Gastroesophageal sphincter (tissue), 3 donors: ENCODE results near the gene LHX6.

ENCODE experiments used
- EP300 ChIP-seq: sonication (generic); formaldehyde crosslinking; IDR thresholded peaks from one replicate; pipeline ENCODE4 v1.6.1; 2017; ENCODE audit warnings: antibody characterized with exemption, mild to moderate bottlenecking
- POLR2A ChIP-seq, 2 donors: fragments of 450-650 bp; IDR thresholded peaks; one replicate each; pipeline ENCODE4 v1.6.1; 2017; ENCODE audit warnings: antibody characterized with exemption in 2 of 2, mild to moderate bottlenecking in 2 of 2, moderate library complexity in 1 of 2
- POLR2AphosphoS5 ChIP-seq: sonication (generic); formaldehyde crosslinking; IDR thresholded peaks from one replicate; pipeline ENCODE4 v1.6.1; 2017; ENCODE audit warnings: antibody characterized with exemption
- TF ChIP-seq, protein P1 (sequence below), 4 experiments: fragments of 200-600 bp in 2 of 4; fragments of 450-650 bp in 2 of 4; sonication (generic) in 1 of 4; IDR thresholded peaks; one replicate each; pipeline ENCODE4 v1.5.1; 2017 to 2019; ENCODE audit warnings: antibody characterized with exemption in 4 of 4, mild to moderate bottlenecking in 2 of 4, moderate library complexity in 2 of 4

DNA sequence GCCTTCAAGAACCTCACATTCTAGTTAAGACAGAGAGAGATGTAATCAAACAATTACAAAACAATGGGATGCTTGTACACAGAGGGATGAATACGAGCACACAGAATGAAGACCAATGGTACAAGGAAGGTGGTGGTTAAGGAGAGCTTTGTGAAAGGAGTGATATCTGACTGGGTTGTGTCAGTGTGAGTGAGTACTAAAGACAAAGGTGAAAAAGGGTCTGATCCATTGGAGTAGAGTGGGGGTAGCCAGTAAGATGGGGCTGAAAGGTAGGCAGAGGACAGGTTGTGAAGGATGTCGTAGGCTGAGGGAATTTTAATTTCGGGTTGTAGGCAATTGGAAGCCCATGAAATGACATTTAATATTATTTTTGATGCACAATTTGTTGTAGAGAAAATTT is 26.0 kb upstream of the LHX6 start:
- TF ChIP-seq, protein P1, sequence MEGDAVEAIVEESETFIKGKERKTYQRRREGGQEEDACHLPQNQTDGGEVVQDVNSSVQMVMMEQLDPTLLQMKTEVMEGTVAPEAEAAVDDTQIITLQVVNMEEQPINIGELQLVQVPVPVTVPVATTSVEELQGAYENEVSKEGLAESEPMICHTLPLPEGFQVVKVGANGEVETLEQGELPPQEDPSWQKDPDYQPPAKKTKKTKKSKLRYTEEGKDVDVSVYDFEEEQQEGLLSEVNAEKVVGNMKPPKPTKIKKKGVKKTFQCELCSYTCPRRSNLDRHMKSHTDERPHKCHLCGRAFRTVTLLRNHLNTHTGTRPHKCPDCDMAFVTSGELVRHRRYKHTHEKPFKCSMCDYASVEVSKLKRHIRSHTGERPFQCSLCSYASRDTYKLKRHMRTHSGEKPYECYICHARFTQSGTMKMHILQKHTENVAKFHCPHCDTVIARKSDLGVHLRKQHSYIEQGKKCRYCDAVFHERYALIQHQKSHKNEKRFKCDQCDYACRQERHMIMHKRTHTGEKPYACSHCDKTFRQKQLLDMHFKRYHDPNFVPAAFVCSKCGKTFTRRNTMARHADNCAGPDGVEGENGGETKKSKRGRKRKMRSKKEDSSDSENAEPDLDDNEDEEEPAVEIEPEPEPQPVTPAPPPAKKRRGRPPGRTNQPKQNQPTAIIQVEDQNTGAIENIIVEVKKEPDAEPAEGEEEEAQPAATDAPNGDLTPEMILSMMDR (IDR thresholded peaks at IDR 0.05) = no peak
- TF ChIP-seq POLR2A (IDR thresholded peaks at IDR 0.05) (no peak), POLR2AphosphoS5 (no peak), EP300 (no peak)
